HEK293 (cell line): ENCODE results near the gene ARPC1A.

Source experiments
- MZF1 ChIP-seq: fragments of 450-650 bp; formaldehyde crosslinking; IDR thresholded peaks from 2 replicates; pipeline ENCODE4 v1.5.1; 2017; ENCODE audit warnings: missing biosample characterization, missing genetic modification characterization, borderline replicate concordance
- REPIN1 ChIP-seq: fragments of 450-650 bp; formaldehyde crosslinking; IDR thresholded peaks from 2 replicates; pipeline ENCODE4 v1.5.1; 2017; ENCODE audit warnings: missing biosample characterization, missing genetic modification characterization, low read depth
- REST ChIP-seq: fragments of 450-650 bp; formaldehyde crosslinking; IDR thresholded peaks from 2 replicates; pipeline ENCODE4 v1.5.1; 2016; ENCODE audit warnings: missing biosample characterization, missing genetic modification characterization
- ZFP3 ChIP-seq: fragments of 450-650 bp; formaldehyde crosslinking; IDR thresholded peaks from 2 replicates; pipeline ENCODE4 v1.5.1; 2016; ENCODE audit warnings: low read depth, missing biosample characterization, missing genetic modification characterization
- ZNF274 ChIP-seq, 2 experiments: fragments of 200-500 bp in 1 of 2; fragments of 450-650 bp in 1 of 2; sonication (Bioruptor generic) in 1 of 2; formaldehyde crosslinking in 1 of 2; IDR thresholded peaks; 2 replicates each; pipeline versions ENCODE4 v1.5.1 to v1.6.1; 2014 to 2016; ENCODE audit warnings: borderline replicate concordance in 1 of 2, inconsistent platforms in 1 of 2, low read length in 1 of 2, missing biosample characterization in 1 of 2, missing genetic modification characterization in 1 of 2
- ZNF433 ChIP-seq: fragments of 450-650 bp; formaldehyde crosslinking; IDR thresholded peaks from 2 replicates; pipeline ENCODE4 v1.5.1; 2016; ENCODE audit warnings: missing biosample characterization, missing genetic modification characterization, low read depth
- ZNF561 ChIP-seq: fragments of 450-650 bp; IDR thresholded peaks from 2 replicates; pipeline ENCODE4 v1.5.1; 2018; ENCODE audit warnings: missing biosample characterization, missing genetic modification characterization, borderline replicate concordance
- TF ChIP-seq, protein P1 (sequence below): fragments of 450-650 bp; formaldehyde crosslinking; IDR thresholded peaks from 2 replicates; pipeline ENCODE4 v1.5.1; 2017; ENCODE audit warnings: missing biosample characterization, missing genetic modification characterization
- TF ChIP-seq, protein P2 (sequence below): fragments of 450-650 bp; formaldehyde crosslinking; IDR thresholded peaks from 2 replicates; pipeline ENCODE4 v1.5.1; 2016; ENCODE audit warnings: missing biosample characterization, missing genetic modification characterization

GRCh38 chr7:99359465-99360154, 33.9 kb downstream of the ARPC1A start:
- TF ChIP-seq, protein P1, sequence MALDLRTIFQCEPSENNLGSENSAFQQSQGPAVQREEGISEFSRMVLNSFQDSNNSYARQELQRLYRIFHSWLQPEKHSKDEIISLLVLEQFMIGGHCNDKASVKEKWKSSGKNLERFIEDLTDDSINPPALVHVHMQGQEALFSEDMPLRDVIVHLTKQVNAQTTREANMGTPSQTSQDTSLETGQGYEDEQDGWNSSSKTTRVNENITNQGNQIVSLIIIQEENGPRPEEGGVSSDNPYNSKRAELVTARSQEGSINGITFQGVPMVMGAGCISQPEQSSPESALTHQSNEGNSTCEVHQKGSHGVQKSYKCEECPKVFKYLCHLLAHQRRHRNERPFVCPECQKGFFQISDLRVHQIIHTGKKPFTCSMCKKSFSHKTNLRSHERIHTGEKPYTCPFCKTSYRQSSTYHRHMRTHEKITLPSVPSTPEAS (tag by site-specific recombination): no peak
- TF ChIP-seq ZNF274 (IDR thresholded peaks at IDR 0.05; ENCODE audit: low read length) (no peak), ZNF274 (tag by site-specific recombination; IDR thresholded peaks at IDR 0.05; ENCODE audit: borderline replicate concordance) (no peak), REST (tag by site-specific recombination) (no peak), MZF1 (tag by site-specific recombination) (no peak), ZNF433 (tag by site-specific recombination) (no peak), ZFP3 (tag by site-specific recombination) (no peak), REPIN1 (tag by site-specific recombination) (no peak), ZNF561 (tag by site-specific recombination) (no peak)
- TF ChIP-seq, protein P2, sequence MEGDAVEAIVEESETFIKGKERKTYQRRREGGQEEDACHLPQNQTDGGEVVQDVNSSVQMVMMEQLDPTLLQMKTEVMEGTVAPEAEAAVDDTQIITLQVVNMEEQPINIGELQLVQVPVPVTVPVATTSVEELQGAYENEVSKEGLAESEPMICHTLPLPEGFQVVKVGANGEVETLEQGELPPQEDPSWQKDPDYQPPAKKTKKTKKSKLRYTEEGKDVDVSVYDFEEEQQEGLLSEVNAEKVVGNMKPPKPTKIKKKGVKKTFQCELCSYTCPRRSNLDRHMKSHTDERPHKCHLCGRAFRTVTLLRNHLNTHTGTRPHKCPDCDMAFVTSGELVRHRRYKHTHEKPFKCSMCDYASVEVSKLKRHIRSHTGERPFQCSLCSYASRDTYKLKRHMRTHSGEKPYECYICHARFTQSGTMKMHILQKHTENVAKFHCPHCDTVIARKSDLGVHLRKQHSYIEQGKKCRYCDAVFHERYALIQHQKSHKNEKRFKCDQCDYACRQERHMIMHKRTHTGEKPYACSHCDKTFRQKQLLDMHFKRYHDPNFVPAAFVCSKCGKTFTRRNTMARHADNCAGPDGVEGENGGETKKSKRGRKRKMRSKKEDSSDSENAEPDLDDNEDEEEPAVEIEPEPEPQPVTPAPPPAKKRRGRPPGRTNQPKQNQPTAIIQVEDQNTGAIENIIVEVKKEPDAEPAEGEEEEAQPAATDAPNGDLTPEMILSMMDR (tag by site-specific recombination): no peak
